GM10266 (cell line): ENCODE results near the gene ITPR2.
"Not testable (repeated sequence)": the region's sequence is repeated elsewhere in the genome, so short reads cannot be mapped to it uniquely, and the experiment has no call there.

ENCODE experiments used
- DNase-seq: peaks from one replicate; pipeline ENCODE4 v3.0.0; 2012; ENCODE audit errors: extremely low spot score
- CTCF ChIP-seq: IDR thresholded peaks from 2 replicates; pipeline ENCODE4 v1.5.1; 2012; ENCODE audit warnings: mild to moderate bottlenecking, low read depth; ENCODE audit not compliant: control insufficient read depth, insufficient read depth; ENCODE audit errors: missing control alignments

Gene ITPR2

GRCh38 chr12:26767116-26767515, 65.9 kb downstream of the ITPR2 start:
- TF ChIP-seq CTCF: no peak
- no peak for DNase-seq

- no peak for DNase-seq
- TF ChIP-seq CTCF: no peak
Measured at GRCh38 chr12:26762186-26762585, 70.8 kb downstream of the ITPR2 start.

DNA sequence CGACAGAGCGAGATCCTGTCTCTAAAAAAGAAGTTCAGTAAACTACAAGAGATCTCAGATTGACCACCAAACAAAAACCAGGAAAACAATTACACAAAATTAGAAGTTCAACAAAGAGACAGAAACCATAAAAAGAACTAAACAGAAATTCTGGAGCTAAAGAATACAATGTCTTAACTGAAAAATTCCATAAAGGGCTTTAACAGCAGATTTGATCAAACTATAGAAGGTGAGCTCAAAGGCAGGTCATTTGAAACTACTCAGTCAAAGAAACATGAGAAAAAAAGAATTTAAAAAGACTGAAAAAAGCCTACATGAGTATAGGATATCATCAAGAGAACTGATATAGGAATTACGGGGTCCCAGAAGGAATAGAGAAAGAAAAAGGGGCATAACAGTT, 71.2 kb downstream of the ITPR2 start:
- no peak for TF ChIP-seq CTCF
- DNase-seq: no peak

- no peak for TF ChIP-seq CTCF
- DNase-seq: no peak
Measured at GRCh38 chr12:26760657-26761293, 72.2 kb downstream of the ITPR2 start.

- DNase-seq: not testable (repeated sequence)
Measured at GRCh38 chr12:26755362-26755761, 77.6 kb downstream of the ITPR2 start.

DNA sequence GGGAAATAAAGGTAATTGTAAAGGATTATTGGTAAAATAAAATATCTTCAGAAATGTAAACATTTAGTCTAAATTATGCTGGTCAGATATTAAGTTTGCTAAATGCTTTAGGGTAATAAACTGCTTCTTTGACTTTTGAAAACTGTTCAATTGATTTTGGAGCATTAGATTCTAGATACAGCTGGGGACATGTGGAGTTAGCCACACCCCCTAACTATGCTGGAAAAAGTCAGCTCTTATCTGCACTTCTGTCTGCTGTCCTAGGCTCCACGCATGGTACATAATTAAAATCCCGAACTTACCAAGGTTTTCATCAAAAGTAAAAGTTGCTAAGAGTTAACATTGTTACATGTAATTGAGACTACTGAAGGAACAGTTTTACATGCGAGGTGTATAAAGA, 78.8 kb downstream of the ITPR2 start:
- no peak for TF ChIP-seq CTCF
- no peak for DNase-seq

- DNase-seq: no peak
- TF ChIP-seq CTCF: no peak
Measured at GRCh38 chr12:26751179-26751578, 81.8 kb downstream of the ITPR2 start.
